ENCODE measurements around the gene KIFC3. TPM values are rescaled to one million over a fixed set of nuclear protein-coding genes. Genes with fewer than 3 reads are reported as not detected.

KIFC3 gene
- total and polyA plus RNA-seq, 2 donors (not counting 1 experiment from before 2014, with no cell fraction given): 13.8 to 44.9 TPM

- Histone ChIP-seq H4K20me1 (ENCODE audit: control insufficient read depth, extremely low read depth, insufficient read depth, low read length) (no peaks in the 10 kb centered on the region), H3K27me3 (ENCODE audit: control insufficient read depth, insufficient read depth, low read length) (peaks cover 16% of the 10 kb centered on the region), H3K4me2 (ENCODE audit: extremely low read depth, insufficient read depth, low read length) (no peak overlapping the region), H3K79me2 (ENCODE audit: control insufficient read depth, insufficient read depth, low read length) (no peaks in the 10 kb centered on the region), H3K4me1 (ENCODE audit: control insufficient read depth, extremely low read depth, insufficient read depth, low read length) (no peaks in the 10 kb centered on the region), H2AFZ (ENCODE audit: low read length) (no peak overlapping the region), H3K4me3 (replicated peaks in 1 of 4; ENCODE audit: control extremely low read depth in 1 of 4, insufficient read depth in 1 of 4, low read depth in 3 of 4, low read length in 4 of 4) (no peak overlapping the region), H3K27ac (ENCODE audit: insufficient read depth, low read length) (no peak overlapping the region), H3K9ac (ENCODE audit: insufficient read depth, low read length) (no peak overlapping the region), H3K9me3 (ENCODE audit: control insufficient read depth, insufficient read depth, low read depth, low read length) (no peaks in the 10 kb centered on the region), H3K36me3 (ENCODE audit: control insufficient read depth, insufficient read depth, low read length) (no peaks in the 10 kb centered on the region)
- DNase-seq (ENCODE audit: low read depth in 2 of 2): no peak
- no peak for TF ChIP-seq EZH2 (IDR thresholded peaks at IDR 0.05; ENCODE audit: low read length, missing control alignments)
- TF ChIP-seq CTCF (conservative IDR thresholded peaks at IDR 0.05 in 1 of 2, IDR thresholded peaks at IDR 0.05 in 1 of 2; ENCODE audit: low read depth in 1 of 2, low read length in 2 of 2): no peak
Measured at GRCh38 chr16:57711993-57712392, 90.3 kb downstream of the KIFC3 start.

GRCh38 chr16:57711346-57711745 lies 90.9 kb downstream of the KIFC3 start:
- TF ChIP-seq EZH2 (IDR thresholded peaks at IDR 0.05; ENCODE audit: low read length, missing control alignments) (no peak), CTCF (conservative IDR thresholded peaks at IDR 0.05 in 1 of 2, IDR thresholded peaks at IDR 0.05 in 1 of 2; ENCODE audit: low read depth in 1 of 2, low read length in 2 of 2) (no peak)
- Histone ChIP-seq H4K20me1 (ENCODE audit: control insufficient read depth, extremely low read depth, insufficient read depth, low read length) (no peaks in the 10 kb centered on the region), H3K27me3 (ENCODE audit: control insufficient read depth, insufficient read depth, low read length) (peaks cover 16% of the 10 kb centered on the region), H3K9me3 (ENCODE audit: control insufficient read depth, insufficient read depth, low read depth, low read length) (no peaks in the 10 kb centered on the region), H3K27ac (ENCODE audit: insufficient read depth, low read length) (no peak overlapping the region), H3K79me2 (ENCODE audit: control insufficient read depth, insufficient read depth, low read length) (no peaks in the 10 kb centered on the region), H3K36me3 (ENCODE audit: control insufficient read depth, insufficient read depth, low read length) (no peaks in the 10 kb centered on the region), H3K4me1 (ENCODE audit: control insufficient read depth, extremely low read depth, insufficient read depth, low read length) (no peaks in the 10 kb centered on the region), H3K9ac (ENCODE audit: insufficient read depth, low read length) (no peak overlapping the region), H3K4me3 (replicated peaks in 1 of 4; ENCODE audit: control extremely low read depth in 1 of 4, insufficient read depth in 1 of 4, low read depth in 3 of 4, low read length in 4 of 4) (no peak overlapping the region), H2AFZ (ENCODE audit: low read length) (no peak overlapping the region), H3K4me2 (ENCODE audit: extremely low read depth, insufficient read depth, low read length) (no peak overlapping the region)
- no peak for DNase-seq (ENCODE audit: low read depth in 2 of 2)

- H3K4me1 ChIP-seq (ENCODE audit: control insufficient read depth, extremely low read depth, insufficient read depth, low read length): no peaks in the 10 kb centered on the region
- no peak overlapping the region for H3K4me2 ChIP-seq (ENCODE audit: extremely low read depth, insufficient read depth, low read length)
- no peak overlapping the region for H2AFZ ChIP-seq (ENCODE audit: low read length)
- H3K27me3 ChIP-seq (ENCODE audit: control insufficient read depth, insufficient read depth, low read length): peaks cover 11% of the 10 kb centered on the region
- TF ChIP-seq EZH2 (IDR thresholded peaks at IDR 0.05; ENCODE audit: low read length, missing control alignments) (no peak), CTCF (conservative IDR thresholded peaks at IDR 0.05 in 1 of 2, IDR thresholded peaks at IDR 0.05 in 1 of 2; ENCODE audit: low read depth in 1 of 2, low read length in 2 of 2) (no peak)
- H4K20me1 ChIP-seq (ENCODE audit: control insufficient read depth, extremely low read depth, insufficient read depth, low read length): no peaks in the 10 kb centered on the region
- no peaks in the 10 kb centered on the region for H3K9me3 ChIP-seq (ENCODE audit: control insufficient read depth, insufficient read depth, low read depth, low read length)
- H3K4me3 ChIP-seq (replicated peaks in 1 of 4; ENCODE audit: control extremely low read depth in 1 of 4, insufficient read depth in 1 of 4, low read depth in 3 of 4, low read length in 4 of 4): no peak overlapping the region
- H3K36me3 ChIP-seq (ENCODE audit: control insufficient read depth, insufficient read depth, low read length): no peaks in the 10 kb centered on the region
- H3K79me2 ChIP-seq (ENCODE audit: control insufficient read depth, insufficient read depth, low read length): no peaks in the 10 kb centered on the region
- DNase-seq (ENCODE audit: low read depth in 2 of 2): no peak
- H3K9ac ChIP-seq (ENCODE audit: insufficient read depth, low read length): no peak overlapping the region
- no peak overlapping the region for H3K27ac ChIP-seq (ENCODE audit: insufficient read depth, low read length)
Measured at GRCh38 chr16:57709663-57710062, 92.6 kb downstream of the KIFC3 start.

Other genes with a start within 250 kb of the KIFC3 start
- gene ADGRG1, start 173.9 kb downstream of the KIFC3 start, total RNA-seq: 0.51 and 1.8 TPM in 2 replicates
- gene ADGRG1, start 173.9 kb downstream of the KIFC3 start, polyA plus RNA-seq: 1.6 and 7.2 TPM in 2 replicates
- gene ADGRG3, start 134.2 kb downstream of the KIFC3 start, total RNA-seq: not detected in 2 replicates
- not detected in 2 replicates for gene ADGRG3, start 134.2 kb downstream of the KIFC3 start, polyA plus RNA-seq
- under 0.01 TPM in 1 of 2 replicates, not detected in the other for gene DRC7, start 107.7 kb downstream of the KIFC3 start, total RNA-seq
- not detected in 2 replicates for gene DRC7, start 107.7 kb downstream of the KIFC3 start, polyA plus RNA-seq
- 11.0 and 15.2 TPM in 2 replicates for gene KATNB1, start 66.7 kb downstream of the KIFC3 start, total RNA-seq
- 6.7 and 9.5 TPM in 2 replicates for gene KATNB1, start 66.7 kb downstream of the KIFC3 start, polyA plus RNA-seq
- not detected in 2 replicates for gene CNGB1, start 168.6 kb upstream of the KIFC3 start, total RNA-seq
- not detected in 2 replicates for gene CNGB1, start 168.6 kb upstream of the KIFC3 start, polyA plus RNA-seq
- gene ZNF319, start 198.2 kb upstream of the KIFC3 start, total RNA-seq: 2.8 and 4.1 TPM in 2 replicates
- 2.6 and 3.4 TPM in 2 replicates for gene ZNF319, start 198.2 kb upstream of the KIFC3 start, polyA plus RNA-seq
- 14.1 and 18.8 TPM in 2 replicates for gene USB1, start 198.9 kb upstream of the KIFC3 start, total RNA-seq
- 32.7 and 53.2 TPM in 2 replicates for gene USB1, start 198.9 kb upstream of the KIFC3 start, polyA plus RNA-seq
- 2.1 and 6.4 TPM in 2 replicates for gene MMP15, start 223.3 kb upstream of the KIFC3 start, total RNA-seq
- 0.74 and 1.3 TPM in 2 replicates for gene MMP15, start 223.3 kb upstream of the KIFC3 start, polyA plus RNA-seq